Fibroblast of lung (primary cell): ENCODE measurements around the gene PRR5L. TPM values are rescaled to one million over a fixed set of nuclear protein-coding genes. Genes with fewer than 3 reads are reported as not detected.
A peak's percentile ranks its signal among the peaks of the same experiment; 100 is the strongest.

Experiments used
- DNase-seq, 2 donors: peaks; one replicate each; pipeline versions ENCODE4 v3.0.0 to v3.0.0-alpha.2; 2010; ENCODE audit warnings: low read depth in 2 of 2
- H2AFZ ChIP-seq: 2 replicates; pipeline ENCODE4 v1.5.1; 2012; ENCODE audit warnings: low read length, control low read depth, inconsistent platforms
- H3K27ac ChIP-seq: 2 replicates; pipeline ENCODE4 v1.5.1; 2011; ENCODE audit warnings: low read length, control low read depth; ENCODE audit not compliant: insufficient read depth
- H3K27me3 ChIP-seq: 2 replicates; pipeline ENCODE4 v1.5.1; 2011; ENCODE audit warnings: mild to moderate bottlenecking, low read length; ENCODE audit not compliant: control insufficient read depth, insufficient read depth
- H3K36me3 ChIP-seq: 2 replicates; pipeline ENCODE4 v1.5.1; 2011; ENCODE audit warnings: low read length; ENCODE audit not compliant: control insufficient read depth, insufficient read depth
- H3K4me1 ChIP-seq: 2 replicates; pipeline ENCODE4 v1.5.1; 2011; ENCODE audit warnings: low read length; ENCODE audit not compliant: control insufficient read depth, insufficient read depth; ENCODE audit errors: extremely low read depth
- H3K4me2 ChIP-seq: 2 replicates; pipeline ENCODE4 v1.5.1; 2011; ENCODE audit warnings: low read length, control low read depth; ENCODE audit not compliant: insufficient read depth; ENCODE audit errors: extremely low read depth
- H3K4me3 ChIP-seq, 4 experiments: fragments of 200-600 bp in 1 of 4; sonication (generic) in 1 of 4; replicated peaks in 1 of 4; 2 replicates each; pipeline ENCODE4 v1.5.1; 2011 to 2016; ENCODE audit warnings: low read length in 4 of 4, low read depth in 3 of 4, mild to moderate bottlenecking in 3 of 4, control low read depth in 2 of 4, inconsistent platforms in 1 of 4, mixed read lengths in 1 of 4; ENCODE audit not compliant: insufficient read depth in 1 of 4; ENCODE audit errors: control extremely low read depth in 1 of 4
- H3K79me2 ChIP-seq: 2 replicates; pipeline ENCODE4 v1.5.1; 2012; ENCODE audit warnings: mild to moderate bottlenecking, low read length, inconsistent platforms; ENCODE audit not compliant: control insufficient read depth, insufficient read depth
- H3K9ac ChIP-seq: 2 replicates; pipeline ENCODE4 v1.5.1; 2011; ENCODE audit warnings: mild to moderate bottlenecking, low read length, control low read depth; ENCODE audit not compliant: insufficient read depth
- H3K9me3 ChIP-seq: 2 replicates; pipeline ENCODE4 v1.5.1; 2012; ENCODE audit warnings: low read depth, low read length; ENCODE audit not compliant: control insufficient read depth, insufficient read depth
- H4K20me1 ChIP-seq: 2 replicates; pipeline ENCODE4 v1.5.1; 2011; ENCODE audit warnings: low read length; ENCODE audit not compliant: control insufficient read depth, insufficient read depth; ENCODE audit errors: extremely low read depth
- EZH2 ChIP-seq: IDR thresholded peaks from 2 replicates; pipeline ENCODE4 v1.5.1; 2012; ENCODE audit warnings: low read length, control low read depth, mild to moderate bottlenecking; ENCODE audit errors: missing control alignments
- polyA plus RNA-seq, 2 donors: library from polyadenylated mRNA; depleted of rRNA in 1 of 2; stranded (reverse) in 1 of 2; unstranded in 1 of 2; fragments of >200 nt; gene quantifications; 2 replicates each; pipeline ENCODE4 v1.2.1, GENCODE V29; 2011 to 2012; ENCODE audit warnings: missing spikeins in 1 of 2
- total RNA-seq: library from RNA; depleted of rRNA; stranded (reverse); fragments of >200 nt; gene quantifications from 2 replicates; pipeline ENCODE4 v1.2.1, GENCODE V29; 2014
- TF ChIP-seq, protein P1 (sequence below), 2 donors: IDR thresholded peaks in 1 of 2; conservative IDR thresholded peaks in 1 of 2; 1 replicate in 1 of 2; 2 replicates in 1 of 2; pipeline ENCODE4 v1.5.1; 2011 to 2012; ENCODE audit warnings: low read length in 2 of 2, control low read depth in 1 of 2, inconsistent platforms in 1 of 2, low read depth in 1 of 2, mild to moderate bottlenecking in 1 of 2

The PRR5L gene
- total and polyA plus RNA-seq, 2 donors (not counting 1 experiment from before 2014, with no cell fraction given) = 2.8 to 6.3 TPM

DNA sequence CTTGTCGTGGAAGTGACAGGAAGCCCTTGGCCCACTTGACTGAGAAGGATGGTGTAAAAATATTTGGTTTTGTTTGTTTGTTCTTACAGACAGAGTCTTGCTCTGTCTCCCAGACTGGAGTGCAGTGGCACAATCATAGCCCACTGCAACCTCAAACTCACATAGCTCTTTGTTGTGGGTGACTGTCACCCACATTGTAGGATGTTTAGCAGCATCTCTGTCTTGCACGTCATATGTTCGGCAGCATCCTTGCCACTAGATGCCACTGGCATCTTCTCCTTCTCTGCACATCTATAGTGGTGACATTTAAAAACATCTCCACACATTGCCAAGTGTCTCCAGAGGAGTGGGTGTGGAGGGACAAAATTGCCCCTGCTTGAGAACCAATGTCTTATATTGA, 56.8 kb downstream of the PRR5L start:
- no peak overlapping the region for H3K4me2 ChIP-seq
- no peak overlapping the region for H3K4me3 ChIP-seq
- no peaks in the 10 kb centered on the region for H4K20me1 ChIP-seq
- H3K9ac ChIP-seq = no peak overlapping the region
- H3K36me3 ChIP-seq = no peaks in the 10 kb centered on the region
- H2AFZ ChIP-seq = no peak overlapping the region
- H3K27me3 ChIP-seq = no peaks in the 10 kb centered on the region
- no peaks in the 10 kb centered on the region for H3K79me2 ChIP-seq
- TF ChIP-seq, protein P1, sequence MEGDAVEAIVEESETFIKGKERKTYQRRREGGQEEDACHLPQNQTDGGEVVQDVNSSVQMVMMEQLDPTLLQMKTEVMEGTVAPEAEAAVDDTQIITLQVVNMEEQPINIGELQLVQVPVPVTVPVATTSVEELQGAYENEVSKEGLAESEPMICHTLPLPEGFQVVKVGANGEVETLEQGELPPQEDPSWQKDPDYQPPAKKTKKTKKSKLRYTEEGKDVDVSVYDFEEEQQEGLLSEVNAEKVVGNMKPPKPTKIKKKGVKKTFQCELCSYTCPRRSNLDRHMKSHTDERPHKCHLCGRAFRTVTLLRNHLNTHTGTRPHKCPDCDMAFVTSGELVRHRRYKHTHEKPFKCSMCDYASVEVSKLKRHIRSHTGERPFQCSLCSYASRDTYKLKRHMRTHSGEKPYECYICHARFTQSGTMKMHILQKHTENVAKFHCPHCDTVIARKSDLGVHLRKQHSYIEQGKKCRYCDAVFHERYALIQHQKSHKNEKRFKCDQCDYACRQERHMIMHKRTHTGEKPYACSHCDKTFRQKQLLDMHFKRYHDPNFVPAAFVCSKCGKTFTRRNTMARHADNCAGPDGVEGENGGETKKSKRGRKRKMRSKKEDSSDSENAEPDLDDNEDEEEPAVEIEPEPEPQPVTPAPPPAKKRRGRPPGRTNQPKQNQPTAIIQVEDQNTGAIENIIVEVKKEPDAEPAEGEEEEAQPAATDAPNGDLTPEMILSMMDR (conservative IDR thresholded peaks at IDR 0.05 in 1 of 2, IDR thresholded peaks at IDR 0.05 in 1 of 2; ENCODE audit: low read depth in 1 of 2, low read length in 2 of 2) = no peak
- no peak for TF ChIP-seq EZH2
- H3K9me3 ChIP-seq = no peaks in the 10 kb centered on the region
- no peak overlapping the region for H3K27ac ChIP-seq
- no peaks in the 10 kb centered on the region for H3K4me1 ChIP-seq
- no peak for DNase-seq

DNA sequence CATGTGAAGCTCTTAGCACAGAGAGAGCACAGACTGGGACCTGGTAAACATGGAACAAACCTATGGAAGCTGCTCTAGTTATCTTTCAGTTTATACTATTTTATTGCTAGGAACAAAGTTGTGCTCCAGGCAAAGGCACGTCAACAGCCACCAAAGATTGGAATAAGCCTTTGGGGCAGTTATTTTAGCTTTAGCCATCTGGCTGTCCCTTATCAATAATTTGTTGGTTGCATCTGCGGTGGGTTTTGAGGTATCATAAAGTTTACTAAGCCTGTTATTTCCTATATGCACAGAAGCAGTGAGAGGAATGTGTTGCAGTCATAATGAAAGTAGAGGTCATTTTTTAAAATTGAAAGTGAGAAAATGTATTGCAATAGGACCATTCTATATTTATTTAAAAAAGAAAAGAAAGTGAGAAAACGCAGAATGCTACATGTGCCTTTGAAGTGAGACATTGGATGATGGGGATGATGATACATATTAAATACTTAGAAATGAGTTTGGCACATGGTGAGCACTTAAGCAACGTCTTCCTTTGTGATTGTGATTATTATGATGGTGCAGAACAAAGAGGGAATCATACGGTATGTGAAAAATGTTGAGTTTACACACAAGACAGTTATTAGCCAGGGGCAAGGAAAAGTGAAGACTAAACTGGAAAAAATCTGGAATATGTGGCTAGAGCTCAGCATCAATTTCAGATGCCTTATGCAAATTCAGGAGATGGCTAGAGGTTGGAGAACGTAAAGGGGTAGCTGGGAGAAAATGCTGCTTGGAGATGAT, 58.3 kb downstream of the PRR5L start:
- H2AFZ ChIP-seq = no peak overlapping the region
- H3K79me2 ChIP-seq = no peaks in the 10 kb centered on the region
- H3K36me3 ChIP-seq = no peaks in the 10 kb centered on the region
- no peaks in the 10 kb centered on the region for H3K9me3 ChIP-seq
- H3K4me3 ChIP-seq = no peak overlapping the region
- H3K4me2 ChIP-seq = no peak overlapping the region
- TF ChIP-seq EZH2 = no peak
- TF ChIP-seq, protein P1 (conservative IDR thresholded peaks at IDR 0.05 in 1 of 2, IDR thresholded peaks at IDR 0.05 in 1 of 2; ENCODE audit: low read depth in 1 of 2, low read length in 2 of 2) = no peak
- no peaks in the 10 kb centered on the region for H4K20me1 ChIP-seq
- no peak overlapping the region for H3K9ac ChIP-seq
- H3K27me3 ChIP-seq = no peaks in the 10 kb centered on the region
- DNase-seq = peak in 1 of 2 donors; percentile 94
- no peaks in the 10 kb centered on the region for H3K4me1 ChIP-seq
- H3K27ac ChIP-seq = no peak overlapping the region

DNA sequence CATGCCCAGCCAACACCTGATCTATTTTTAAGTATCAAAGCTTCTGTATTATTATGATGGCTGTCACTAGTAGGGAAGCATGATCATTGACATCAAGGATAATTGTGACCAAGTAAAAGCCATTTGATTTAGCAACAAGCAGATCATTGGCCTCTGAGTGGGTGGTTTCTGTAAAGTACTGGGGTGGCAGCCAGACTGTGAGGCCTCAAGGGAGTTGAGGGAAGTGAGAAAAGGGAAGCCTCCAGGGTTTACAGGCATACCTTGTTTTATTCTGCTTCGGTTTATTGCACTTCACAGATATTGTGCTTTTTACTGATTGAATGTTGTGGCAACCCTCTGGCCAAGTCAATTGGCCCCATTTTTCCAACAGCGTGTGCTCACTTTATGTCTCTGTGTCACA, 60.1 kb downstream of the PRR5L start:
- TF ChIP-seq, protein P1 (conservative IDR thresholded peaks at IDR 0.05 in 1 of 2, IDR thresholded peaks at IDR 0.05 in 1 of 2; ENCODE audit: low read depth in 1 of 2, low read length in 2 of 2) = no peak
- no peak for TF ChIP-seq EZH2
- Histone ChIP-seq H3K36me3 (no peaks in the 10 kb centered on the region), H3K4me2 (no peak overlapping the region), H3K9ac (no peak overlapping the region), H3K79me2 (no peaks in the 10 kb centered on the region), H3K9me3 (no peaks in the 10 kb centered on the region), H4K20me1 (no peaks in the 10 kb centered on the region), H3K4me1 (no peaks in the 10 kb centered on the region), H3K4me3 (no peak overlapping the region), H3K27me3 (no peaks in the 10 kb centered on the region), H3K27ac (no peak overlapping the region), H2AFZ (no peak overlapping the region)
- peak in 1 of 2 donors; percentile 38 for DNase-seq
